Mononuclear cell (primary cell): ENCODE results near the gene LRP6. TPM values are rescaled to one million over a fixed set of nuclear protein-coding genes. Genes with fewer than 3 reads are reported as not detected.
"Not testable (repeated sequence)": the region's sequence is repeated elsewhere in the genome, so short reads cannot be mapped to it uniquely, and the experiment has no call there.

Experiments used
- H3K27me3 ChIP-seq: 2 replicates; pipeline ENCODE4 v1.6.0; 2011; ENCODE audit warnings: low read length, control low read depth; ENCODE audit not compliant: insufficient read depth
- H3K4me1 ChIP-seq: 2 replicates; pipeline ENCODE4 v1.5.1; 2011; ENCODE audit warnings: mild to moderate bottlenecking, low read length, control low read depth; ENCODE audit not compliant: insufficient read depth
- H3K4me3 ChIP-seq: 2 replicates; pipeline ENCODE4 v1.5.1; 2011; ENCODE audit warnings: mild to moderate bottlenecking, low read length, moderate library complexity
- H3K9me3 ChIP-seq: 2 replicates; pipeline ENCODE4 v1.5.1; 2011; ENCODE audit warnings: low read depth, mild to moderate bottlenecking, control low read depth, low read length
- total RNA-seq: library from RNA; depleted of rRNA; stranded (reverse); fragments of >200 nt; gene quantifications from one replicate; pipeline ENCODE4 v1.2.3, GENCODE V29; 2012

Gene LRP6
- total RNA-seq, 1 donor, result 4.9 TPM

GRCh38 chr12:12275874-12276273 lies 9.0 kb upstream of the LRP6 start:
- Histone ChIP-seq H3K4me1 (no peaks in the 10 kb centered on the region), H3K4me3 (no peak overlapping the region), H3K27me3 (no peaks in the 10 kb centered on the region), H3K9me3 (no peaks in the 10 kb centered on the region)

- Histone ChIP-seq H3K9me3 (no peaks in the 10 kb centered on the region), H3K4me1 (no peaks in the 10 kb centered on the region), H3K27me3 (no peaks in the 10 kb centered on the region), H3K4me3 (no peak overlapping the region)
These were observed 6.6 kb upstream of the LRP6 start for GRCh38 chr12:12273291-12273957.

GRCh38 chr12:12272869-12273268 lies 6.0 kb upstream of the LRP6 start:
- no peak overlapping the region for H3K4me3 ChIP-seq
- no peaks in the 10 kb centered on the region for H3K4me1 ChIP-seq
- H3K27me3 ChIP-seq, result peaks cover 4% of the 10 kb centered on the region
- no peaks in the 10 kb centered on the region for H3K9me3 ChIP-seq

GRCh38 chr12:12270226-12270625 lies 3.4 kb upstream of the LRP6 start:
- Histone ChIP-seq H3K27me3 (peaks cover 25% of the 10 kb centered on the region), H3K4me3 (no peak overlapping the region), H3K9me3 (no peaks in the 10 kb centered on the region), H3K4me1 (peaks cover 19% of the 10 kb centered on the region)

- Histone ChIP-seq H3K4me3 (no peak overlapping the region), H3K27me3 (peaks cover 44% of the 10 kb centered on the region)
These were observed 927 bp upstream of the LRP6 start for GRCh38 chr12:12267742-12268200.

GRCh38 chr12:12266389-12266872 lies 413 bp downstream of the LRP6 start:
- H3K27me3 ChIP-seq, result peaks cover 44% of the 10 kb centered on the region
- peaks cover 19% of the 10 kb centered on the region for H3K4me1 ChIP-seq

More at GRCh38 chr12:12267742-12268200, 927 bp upstream of the LRP6 start:
- Histone ChIP-seq H3K4me1 (peaks cover 19% of the 10 kb centered on the region), H3K9me3 (no peaks in the 10 kb centered on the region)

GRCh38 chr12:12265571-12266388 lies 1.1 kb downstream of the LRP6 start:
- peak overlapping the region; percentile 51 for H3K4me3 ChIP-seq
- peaks cover 44% of the 10 kb centered on the region for H3K27me3 ChIP-seq
- H3K4me1 ChIP-seq, result peaks cover 19% of the 10 kb centered on the region
- H3K9me3 ChIP-seq, result no peaks in the 10 kb centered on the region

More at GRCh38 chr12:12266389-12266872, 413 bp downstream of the LRP6 start:
- Histone ChIP-seq H3K9me3 (no peaks in the 10 kb centered on the region), H3K4me3 (peak overlapping the region; percentile 51)

GRCh38 chr12:12265035-12265434 lies 1.8 kb downstream of the LRP6 start:
- Histone ChIP-seq H3K27me3 (peaks cover 44% of the 10 kb centered on the region), H3K4me3 (no peak overlapping the region), H3K9me3 (no peaks in the 10 kb centered on the region), H3K4me1 (peaks cover 19% of the 10 kb centered on the region)

GRCh38 chr12:12263909-12264308 lies 2.9 kb downstream of the LRP6 start:
- peaks cover 19% of the 10 kb centered on the region for H3K4me1 ChIP-seq
- H3K27me3 ChIP-seq, result peaks cover 44% of the 10 kb centered on the region
- no peaks in the 10 kb centered on the region for H3K9me3 ChIP-seq
- H3K4me3 ChIP-seq, result no peak overlapping the region

GRCh38 chr12:12256291-12256757 lies 10.5 kb downstream of the LRP6 start:
- not testable (repeated sequence) for H3K27me3 ChIP-seq, H3K4me3 ChIP-seq, H3K4me1 ChIP-seq, H3K9me3 ChIP-seq

- Histone ChIP-seq H3K4me1 (no peaks in the 10 kb centered on the region), H3K9me3 (no peaks in the 10 kb centered on the region), H3K4me3 (no peak overlapping the region)
These were observed 12.3 kb downstream of the LRP6 start for GRCh38 chr12:12254553-12254952.

GRCh38 chr12:12249216-12250050 lies 17.4 kb downstream of the LRP6 start:
- Histone ChIP-seq H3K9me3 (no peaks in the 10 kb centered on the region), H3K4me1 (no peaks in the 10 kb centered on the region), H3K27me3 (no peaks in the 10 kb centered on the region), H3K4me3 (no peak overlapping the region)

More at GRCh38 chr12:12254553-12254952, 12.3 kb downstream of the LRP6 start:
- H3K27me3 ChIP-seq, result no peaks in the 10 kb centered on the region

GRCh38 chr12:12247584-12247983 lies 19.3 kb downstream of the LRP6 start:
- no peaks in the 10 kb centered on the region for H3K4me1 ChIP-seq
- no peak overlapping the region for H3K4me3 ChIP-seq
- no peaks in the 10 kb centered on the region for H3K27me3 ChIP-seq
- no peaks in the 10 kb centered on the region for H3K9me3 ChIP-seq

GRCh38 chr12:12244341-12244740 lies 22.5 kb downstream of the LRP6 start:
- no peaks in the 10 kb centered on the region for H3K27me3 ChIP-seq
- H3K9me3 ChIP-seq, result no peaks in the 10 kb centered on the region
- no peaks in the 10 kb centered on the region for H3K4me1 ChIP-seq
- no peak overlapping the region for H3K4me3 ChIP-seq
